NB4 (cell line): ENCODE results near the gene TNIP2.

ENCODE experiments used
- DNase-seq: peaks from one replicate; pipeline ENCODE4 v3.0.0; 2010; ENCODE audit warnings: low read depth
- H3K4me3 ChIP-seq: one replicate; pipeline ENCODE4 v1.5.1; 2011; ENCODE audit warnings: mild to moderate bottlenecking, low read depth, low read length, moderate library complexity
- CTCF ChIP-seq: IDR thresholded peaks from one replicate; pipeline ENCODE4 v1.5.1; 2012; ENCODE audit warnings: low read depth, low read length
- MAX ChIP-seq: IDR thresholded peaks from 2 replicates; pipeline ENCODE4 v1.6.1; 2011; ENCODE audit warnings: low read depth, low read length
- MYC ChIP-seq: IDR thresholded peaks from 2 replicates; pipeline ENCODE4 v1.6.1; 2011; ENCODE audit warnings: low read depth, low read length
- POLR2A ChIP-seq: IDR thresholded peaks from 2 replicates; pipeline ENCODE4 v1.6.1; 2011; ENCODE audit warnings: mild to moderate bottlenecking; ENCODE audit not compliant: insufficient read length; ENCODE audit errors: extremely low read depth

The TNIP2 gene

GRCh38 chr4:2754848-2755819 lies 1.0 kb downstream of the TNIP2 start:
- H3K4me3 ChIP-seq = peak overlapping the region; percentile 64
- TF ChIP-seq CTCF = no peak
- no peak for TF ChIP-seq POLR2A
- TF ChIP-seq MYC = no peak
- no peak for TF ChIP-seq MAX
- no peak for DNase-seq

- no peak overlapping the region for H3K4me3 ChIP-seq
- TF ChIP-seq MAX (no peak), CTCF (no peak), MYC (no peak), POLR2A (no peak)
- no peak for DNase-seq
Observed at GRCh38 chr4:2753436-2753835, 2.7 kb downstream of the TNIP2 start.

GRCh38 chr4:2750719-2751605 lies 5.2 kb downstream of the TNIP2 start:
- DNase-seq = no peak
- H3K4me3 ChIP-seq = no peak overlapping the region
- TF ChIP-seq MAX = no peak
- no peak for TF ChIP-seq POLR2A
- no peak for TF ChIP-seq MYC
- no peak for TF ChIP-seq CTCF

GRCh38 chr4:2746891-2747695 lies 9.0 kb downstream of the TNIP2 start:
- no peak overlapping the region for H3K4me3 ChIP-seq
- no peak for TF ChIP-seq MAX
- TF ChIP-seq POLR2A = no peak
- no peak for TF ChIP-seq CTCF
- no peak for TF ChIP-seq MYC
- DNase-seq = no peak
